Activated T-helper 2 cell treated with anti-CD3 and anti-CD28 coated beads, Interferon-gamma antibody, Interleukin-2, Interleukin-4, amounts not matched to agents 10 μg/mL and 5 μg/mL and 100 μg/mL, durations not matched to agents 14 hours and 24 hours and 36 hours (primary cell): ENCODE data around the gene KDM4C. TPM values are rescaled to one million over a fixed set of nuclear protein-coding genes. Genes with fewer than 3 reads are reported as not detected.

Experiments
- DNase-seq: peaks from one replicate; pipeline ENCODE4 v3.0.0; 2021; ENCODE audit warnings: low spot score
- H3K27ac Mint-ChIP-seq: one replicate; pipeline ENCODE4 v1.8.0; 2021; ENCODE audit warnings: mixed read lengths
- H3K27me3 Mint-ChIP-seq: one replicate; pipeline ENCODE4 v1.8.0; 2021; ENCODE audit warnings: low read depth, mixed read lengths
- H3K36me3 Mint-ChIP-seq: one replicate; pipeline ENCODE4 v1.8.0; 2021; ENCODE audit warnings: low read depth, mixed read lengths
- H3K4me1 Mint-ChIP-seq: one replicate; pipeline ENCODE4 v1.8.0; 2021; ENCODE audit warnings: low read depth, mixed read lengths
- H3K4me3 Mint-ChIP-seq: one replicate; pipeline ENCODE4 v1.8.0; 2021; ENCODE audit warnings: low read depth, mild to moderate bottlenecking, moderate library complexity, mixed read lengths
- H3K9me3 Mint-ChIP-seq: one replicate; pipeline ENCODE4 v1.8.0; 2021; ENCODE audit warnings: mixed read lengths
- intact Hi-C: fragments of 100-400 bp; cut with micrococcal nuclease; formaldehyde crosslinking; loops from one replicate; pipeline ENCODE4 v1.15.1; 2023
- total RNA-seq: library from RNA; stranded (reverse); gene quantifications from 2 replicates; pipeline ENCODE4 v1.2.3, GENCODE V29; 2022

KDM4C gene
- total RNA-seq, 1 donor from 2014 or later = 38.4 TPM

GRCh38 chr9:7033076-7034045 lies 275.6 kb downstream of the KDM4C start:
- Mint-ChIP-seq H3K4me1 (no peaks in the 10 kb centered on the region), H3K9me3 (no peaks in the 10 kb centered on the region)

GRCh38 chr9:7037176-7037575 lies 279.4 kb downstream of the KDM4C start:
- peaks cover 37% of the 10 kb centered on the region for H3K36me3 Mint-ChIP-seq
- intact Hi-C loops = no loop called here
- H3K27me3 Mint-ChIP-seq = no peaks in the 10 kb centered on the region
- no peaks in the 10 kb centered on the region for H3K4me1 Mint-ChIP-seq
- DNase-seq = no peak
- no peak overlapping the region for H3K4me3 Mint-ChIP-seq
- H3K9me3 Mint-ChIP-seq = no peaks in the 10 kb centered on the region
- H3K27ac Mint-ChIP-seq = no peak overlapping the region

More at GRCh38 chr9:7033076-7034045, 275.6 kb downstream of the KDM4C start:
- intact Hi-C loops = no loop called here
- DNase-seq = no peak
- H3K36me3 Mint-ChIP-seq = peaks cover 23% of the 10 kb centered on the region
- no peaks in the 10 kb centered on the region for H3K27me3 Mint-ChIP-seq
- no peak overlapping the region for H3K27ac Mint-ChIP-seq
- no peak overlapping the region for H3K4me3 Mint-ChIP-seq

GRCh38 chr9:7042124-7042523 lies 284.4 kb downstream of the KDM4C start:
- no peaks in the 10 kb centered on the region for H3K9me3 Mint-ChIP-seq
- no peak for DNase-seq
- H3K36me3 Mint-ChIP-seq = peaks cover 31% of the 10 kb centered on the region
- intact Hi-C loops = no loop called here
- H3K4me1 Mint-ChIP-seq = peaks cover 13% of the 10 kb centered on the region
- no peak overlapping the region for H3K27ac Mint-ChIP-seq
- no peaks in the 10 kb centered on the region for H3K27me3 Mint-ChIP-seq
- no peak overlapping the region for H3K4me3 Mint-ChIP-seq

- Mint-ChIP-seq H3K27ac (no peak overlapping the region), H3K4me3 (no peak overlapping the region), H3K36me3 (peaks cover 46% of the 10 kb centered on the region), H3K27me3 (no peaks in the 10 kb centered on the region), H3K9me3 (no peaks in the 10 kb centered on the region), H3K4me1 (peaks cover 15% of the 10 kb centered on the region)
- intact Hi-C loops = no loop called here
- DNase-seq = no peak
Observed at GRCh38 chr9:7045361-7045760, 287.6 kb downstream of the KDM4C start.

GRCh38 chr9:7051711-7052110 lies 293.9 kb downstream of the KDM4C start:
- H3K9me3 Mint-ChIP-seq = no peaks in the 10 kb centered on the region
- peaks cover 29% of the 10 kb centered on the region for H3K4me1 Mint-ChIP-seq
- no peak overlapping the region for H3K4me3 Mint-ChIP-seq
- intact Hi-C loops = loop anchor here (1.0 to 10.0 kb wide), 3 partner anchors 163 to 485 kb away; no protein-coding TSS in a partner anchor
- no peak overlapping the region for H3K27ac Mint-ChIP-seq
- DNase-seq = no peak
- H3K27me3 Mint-ChIP-seq = no peaks in the 10 kb centered on the region
- H3K36me3 Mint-ChIP-seq = peaks cover 44% of the 10 kb centered on the region

- Mint-ChIP-seq H3K36me3 (peaks cover 36% of the 10 kb centered on the region), H3K4me3 (no peak overlapping the region), H3K27me3 (no peaks in the 10 kb centered on the region), H3K9me3 (no peaks in the 10 kb centered on the region), H3K4me1 (peaks cover 31% of the 10 kb centered on the region), H3K27ac (no peak overlapping the region)
- DNase-seq = no peak
- intact Hi-C loops = loop anchor here (5.0 to 10.0 kb wide), 2 partner anchors 161 to 227 kb away; no protein-coding TSS in a partner anchor
Observed at GRCh38 chr9:7053903-7054302, 296.1 kb downstream of the KDM4C start.

- no peak overlapping the region for H3K4me3 Mint-ChIP-seq
- intact Hi-C loops = loop anchor here (5.0 to 10.0 kb wide), 2 partner anchors 159 to 352 kb away; no protein-coding TSS in a partner anchor
- H3K4me1 Mint-ChIP-seq = peaks cover 29% of the 10 kb centered on the region
- DNase-seq = no peak
- no peak overlapping the region for H3K27ac Mint-ChIP-seq
- no peaks in the 10 kb centered on the region for H3K27me3 Mint-ChIP-seq
- H3K9me3 Mint-ChIP-seq = no peaks in the 10 kb centered on the region
- peaks cover 30% of the 10 kb centered on the region for H3K36me3 Mint-ChIP-seq
Observed at GRCh38 chr9:7055171-7055903, 297.6 kb downstream of the KDM4C start.

- peaks cover 28% of the 10 kb centered on the region for H3K36me3 Mint-ChIP-seq
- no peak overlapping the region for H3K4me3 Mint-ChIP-seq
- intact Hi-C loops = loop anchor here (5.0 to 10.0 kb wide), 2 partner anchors 159 to 351 kb away; no protein-coding TSS in a partner anchor
- H3K4me1 Mint-ChIP-seq = peaks cover 29% of the 10 kb centered on the region
- H3K27ac Mint-ChIP-seq = no peak overlapping the region
- no peak for DNase-seq
- no peaks in the 10 kb centered on the region for H3K9me3 Mint-ChIP-seq
- H3K27me3 Mint-ChIP-seq = no peaks in the 10 kb centered on the region
Observed at GRCh38 chr9:7056254-7056653, 298.5 kb downstream of the KDM4C start.

GRCh38 chr9:7058473-7058872 lies 300.7 kb downstream of the KDM4C start:
- peaks cover 22% of the 10 kb centered on the region for H3K4me1 Mint-ChIP-seq
- no peak overlapping the region for H3K27ac Mint-ChIP-seq
- no peaks in the 10 kb centered on the region for H3K27me3 Mint-ChIP-seq
- H3K36me3 Mint-ChIP-seq = peaks cover 18% of the 10 kb centered on the region
- no peaks in the 10 kb centered on the region for H3K9me3 Mint-ChIP-seq
- DNase-seq = no peak
- H3K4me3 Mint-ChIP-seq = no peak overlapping the region
- intact Hi-C loops = loop anchor here (5.0 to 10.0 kb wide), 2 partner anchors 156 to 349 kb away; no protein-coding TSS in a partner anchor

- Mint-ChIP-seq H3K4me3 (no peak overlapping the region), H3K27me3 (no peaks in the 10 kb centered on the region)
- intact Hi-C loops = no loop called here
Observed at GRCh38 chr9:7067169-7067568, 309.4 kb downstream of the KDM4C start.

GRCh38 chr9:7071916-7072315 lies 314.1 kb downstream of the KDM4C start:
- H3K4me3 Mint-ChIP-seq = no peak overlapping the region
- H3K27me3 Mint-ChIP-seq = no peaks in the 10 kb centered on the region
- no peak for DNase-seq
- intact Hi-C loops = no loop called here
- H3K4me1 Mint-ChIP-seq = no peaks in the 10 kb centered on the region
- peaks cover 12% of the 10 kb centered on the region for H3K36me3 Mint-ChIP-seq
- H3K9me3 Mint-ChIP-seq = no peaks in the 10 kb centered on the region
- H3K27ac Mint-ChIP-seq = no peak overlapping the region

More at GRCh38 chr9:7067169-7067568, 309.4 kb downstream of the KDM4C start:
- Mint-ChIP-seq H3K27ac (no peak overlapping the region), H3K4me1 (no peaks in the 10 kb centered on the region), H3K9me3 (no peaks in the 10 kb centered on the region), H3K36me3 (no peaks in the 10 kb centered on the region)
- no peak for DNase-seq

GRCh38 chr9:7073706-7074105 lies 315.9 kb downstream of the KDM4C start:
- Mint-ChIP-seq H3K4me1 (no peaks in the 10 kb centered on the region), H3K36me3 (peaks cover 26% of the 10 kb centered on the region), H3K9me3 (no peaks in the 10 kb centered on the region), H3K27me3 (no peaks in the 10 kb centered on the region), H3K27ac (no peak overlapping the region), H3K4me3 (no peak overlapping the region)
- no peak for DNase-seq
- intact Hi-C loops = no loop called here
